ENCODE measurements around the gene GNPNAT1. TPM values are rescaled to one million over a fixed set of nuclear protein-coding genes. Genes with fewer than 3 reads are reported as not detected.
A peak's percentile ranks its signal among the peaks of the same experiment; 100 is the strongest.

GNPNAT1 gene
- total and polyA plus RNA-seq, 12 donors = 2.1 to 12.7 (median 5.3) TPM

- Histone ChIP-seq H3K9me3 (no peaks in the 10 kb centered on the region), H3K4me1 (peaks cover 0 to 30% (median 20%) of the 10 kb centered on the region in 9 donors), H3K27me3 (no peaks in the 10 kb centered on the region), H3K4me3 (peak overlapping the region; percentile 51 to 93 (median 74)), H3K36me3 (no peaks in the 10 kb centered on the region), H3K27ac (peak overlapping the region; percentile 67 to 94 (median 88))
- WGBS, 2 donors = 2 to 3% methylated on average over 26 of the region's 26 CpGs
- intact Hi-C loops (cut with DNase I) = loop anchor here in 1 of 10 donors (10.0 kb wide), 1 partner anchor 236 kb away; the partner anchor contains the start of genes GPR137C and TXNDC16
- DNase-seq (no peak), ATAC-seq (peak in 2 of 8 donors; percentile 1 to 11)
- TF ChIP-seq CTCF (IDR thresholded peaks at IDR 0.05) = no peak
Measured at GRCh38 chr14:52790756-52791222, 618 bp downstream of the GNPNAT1 start.

DNA sequence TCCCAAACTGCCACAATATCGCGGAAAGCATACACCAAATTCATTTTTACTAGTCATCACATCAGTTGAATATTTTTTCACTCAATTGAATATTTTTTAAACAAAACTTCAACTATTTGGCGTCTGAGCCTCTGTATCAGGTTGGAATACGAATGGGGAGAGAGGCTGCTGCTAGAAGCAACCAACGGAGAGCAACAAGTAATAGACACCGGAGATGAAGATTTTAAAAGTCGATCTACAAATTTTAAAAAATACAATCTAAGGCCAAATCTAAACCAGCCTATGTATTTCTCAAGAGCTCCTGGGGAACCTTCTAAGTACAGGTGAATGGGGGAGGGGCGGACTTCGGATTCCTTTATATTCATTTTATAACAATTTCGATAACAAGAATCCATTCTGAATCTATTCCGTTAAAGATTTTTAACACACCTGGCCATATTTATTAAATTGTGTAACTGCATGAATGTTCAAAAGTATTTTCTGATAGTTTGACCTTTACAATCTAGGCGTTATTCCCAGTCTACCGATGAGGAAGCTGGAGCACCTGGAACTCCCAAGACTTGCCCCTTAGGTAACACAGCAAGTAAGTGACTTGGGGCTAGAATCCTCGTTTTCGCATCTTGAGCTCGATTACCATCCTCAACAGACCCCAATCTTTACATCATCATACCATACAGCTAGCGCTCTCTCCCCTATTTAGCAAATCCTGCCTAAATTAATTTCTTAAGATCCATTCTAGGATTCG, 1.2 kb downstream of the GNPNAT1 start:
- H3K4me3 ChIP-seq = peak overlapping the region; percentile 51 to 93 (median 74)
- ATAC-seq (no peak), DNase-seq (no peak)
- peaks cover 0 to 31% (median 20%) of the 10 kb centered on the region in 9 donors for H3K4me1 ChIP-seq
- H3K27me3 ChIP-seq = no peaks in the 10 kb centered on the region
- TF ChIP-seq CTCF (IDR thresholded peaks at IDR 0.05) = no peak
- intact Hi-C loops (cut with DNase I) = loop anchor here in 1 of 10 donors (10.0 kb wide), 1 partner anchor 235 kb away; the partner anchor contains the start of genes GPR137C and TXNDC16
- no peaks in the 10 kb centered on the region for H3K9me3 ChIP-seq
- 55 to 64% methylated on average over 18 of the region's 18 CpGs for WGBS, 2 donors
- H3K36me3 ChIP-seq = no peaks in the 10 kb centered on the region
- H3K27ac ChIP-seq = peak overlapping the region in 6 of 10 donors; percentile 88 to 94 (median 90)

DNA sequence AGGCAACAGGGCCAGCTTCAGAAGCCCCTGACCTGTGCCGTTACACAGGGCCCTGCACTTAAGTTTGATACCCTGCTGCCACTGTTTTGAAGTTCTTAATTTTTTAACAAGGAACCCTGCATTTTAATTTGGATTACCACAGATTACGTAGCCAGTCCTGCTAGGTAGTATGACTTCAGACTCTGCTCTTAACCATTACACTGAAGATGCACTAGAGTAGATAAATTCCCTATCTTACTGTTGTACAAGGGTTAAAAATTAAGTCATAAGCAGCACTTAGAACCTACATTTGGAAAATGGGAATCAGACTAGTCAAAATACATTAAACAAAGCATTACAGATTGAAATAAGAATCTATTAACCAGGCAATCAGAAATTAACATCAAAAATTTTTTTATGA, 2.3 kb downstream of the GNPNAT1 start:
- Histone ChIP-seq H3K36me3 (peaks cover 0 to 3% (median 0%) of the 10 kb centered on the region in 9 donors), H3K4me1 (peaks cover 0 to 33% (median 20%) of the 10 kb centered on the region in 9 donors), H3K27ac (no peak overlapping the region), H3K4me3 (no peak overlapping the region), H3K27me3 (no peaks in the 10 kb centered on the region), H3K9me3 (no peaks in the 10 kb centered on the region)
- no peak for TF ChIP-seq CTCF (IDR thresholded peaks at IDR 0.05)
- intact Hi-C loops (cut with DNase I) = loop anchor here in 2 of 10 donors (10.0 kb wide), 1 partner anchor 54 kb away; the partner anchor contains the start of gene STYX (in 2 of the 2)
- DNase-seq (no peak), ATAC-seq (no peak)
- WGBS, 2 donors = 80 to 92% methylated on average over 2 of the region's 2 CpGs

DNA sequence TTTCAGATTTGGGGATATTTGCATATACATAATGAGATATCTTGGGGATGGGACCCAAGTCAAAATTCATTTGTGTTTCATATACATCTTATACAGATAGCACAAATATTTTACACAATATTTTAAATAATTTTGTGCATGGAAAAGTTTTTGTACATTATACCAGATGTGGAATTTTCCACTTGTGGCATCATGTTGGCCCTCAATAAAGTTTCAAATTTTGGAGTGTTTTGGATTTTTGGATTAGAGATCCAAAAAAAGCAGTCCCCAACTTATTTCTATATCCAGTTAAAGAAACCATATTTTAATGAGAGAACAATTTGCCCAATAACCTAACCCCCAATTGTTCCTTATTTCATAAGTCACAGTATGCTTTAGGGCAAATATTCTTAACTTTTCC, 4.5 kb downstream of the GNPNAT1 start:
- ATAC-seq = no peak
- intact Hi-C loops (cut with DNase I) = loop anchor here in 2 of 10 donors (10.0 kb wide), 1 partner anchor 52 kb away; the partner anchor contains the start of gene STYX (in 2 of the 2)
- Histone ChIP-seq H3K4me3 (no peak overlapping the region), H3K4me1 (peaks cover 0 to 29% (median 14%) of the 10 kb centered on the region in 9 donors), H3K27ac (no peak overlapping the region), H3K36me3 (peaks cover 0 to 25% (median 0%) of the 10 kb centered on the region in 9 donors), H3K9me3 (no peaks in the 10 kb centered on the region), H3K27me3 (no peaks in the 10 kb centered on the region)
- no peak for DNase-seq
- TF ChIP-seq CTCF (IDR thresholded peaks at IDR 0.05) = no peak
